WTC11 (cell line): ENCODE measurements around the gene PEAK1. TPM values are rescaled to one million over a fixed set of nuclear protein-coding genes. Genes with fewer than 3 reads are reported as not detected.

Experiments used
- ATAC-seq: fragments of 200-7000 bp; cut with Tn5 transposase; 2 replicates; pipeline ENCODE4 v1.10.0; 2021; ENCODE audit warnings: mild to moderate bottlenecking, moderate library complexity
- CTCF ChIA-PET: fragments of 300-600 bp; sonication (Branson Sonifier 250); formaldehyde crosslinking; loops from one replicate; lab custom pipeline; 2021; ENCODE audit warnings: antibody characterized with exemption; lab: Charles Lee
- POLR2A ChIA-PET: fragments of 350-600 bp; sonication (Branson Sonifier 250); formaldehyde crosslinking; loops from one replicate; lab custom pipeline; 2021; ENCODE audit warnings: antibody characterized with exemption; lab: Charles Lee
- DNase-seq: peaks from one replicate; pipeline ENCODE4 v3.0.0; 2021; ENCODE audit warnings: low spot score
- H3K27ac Mint-ChIP-seq: 2 replicates; pipeline ENCODE4 v1.8.0; 2021; ENCODE audit warnings: mixed read lengths
- H3K27me3 Mint-ChIP-seq: 2 replicates; pipeline ENCODE4 v1.8.0; 2021; ENCODE audit warnings: low read depth, mild to moderate bottlenecking, moderate library complexity, mixed read lengths
- H3K36me3 Mint-ChIP-seq: 2 replicates; pipeline ENCODE4 v1.8.0; 2021; ENCODE audit warnings: mixed read lengths
- H3K4me1 Mint-ChIP-seq: 2 replicates; pipeline ENCODE4 v1.8.0; 2022; ENCODE audit warnings: mixed read lengths
- H3K4me3 Mint-ChIP-seq: 2 replicates; pipeline ENCODE4 v1.8.0; 2021; ENCODE audit warnings: mild to moderate bottlenecking, moderate library complexity, mixed read lengths
- H3K9me3 Mint-ChIP-seq: 2 replicates; pipeline ENCODE4 v1.8.0; 2021; ENCODE audit warnings: mixed read lengths
- CBFB ChIP-seq: sonication (generic); formaldehyde crosslinking; IDR thresholded peaks from 2 replicates; pipeline ENCODE4 v1.8.1; 2022; ENCODE audit warnings: mild to moderate bottlenecking, low read depth, missing genetic modification reagents
- CTCF ChIP-seq: fragments of 200-600 bp; IDR thresholded peaks from 2 replicates; pipeline ENCODE4 v1.8.0; 2022; ENCODE audit warnings: antibody characterized with exemption
- E2F4 ChIP-seq: sonication (generic); formaldehyde crosslinking; IDR thresholded peaks from 2 replicates; pipeline ENCODE4 v1.8.1; 2022; ENCODE audit warnings: low read depth, mild to moderate bottlenecking, moderate library complexity, missing genetic modification reagents, borderline replicate concordance
- FOXP1 ChIP-seq: sonication (generic); formaldehyde crosslinking; IDR thresholded peaks from 2 replicates; pipeline ENCODE4 v1.8.0; 2022; ENCODE audit warnings: missing genetic modification reagents, mild to moderate bottlenecking, moderate library complexity, borderline replicate concordance
- GTF2I ChIP-seq: fragments of 250-450 bp; sonication (Bioruptor Pico); conservative IDR thresholded peaks from 2 replicates; pipeline ENCODE4 v1.4.0; 2021; ENCODE audit warnings: mild to moderate bottlenecking
- MAX ChIP-seq: sonication (generic); formaldehyde crosslinking; IDR thresholded peaks from 2 replicates; pipeline ENCODE4 v1.8.0; 2022; ENCODE audit warnings: mild to moderate bottlenecking, missing genetic modification reagents
- NR2C2 ChIP-seq: sonication (generic); formaldehyde crosslinking; IDR thresholded peaks from 2 replicates; pipeline ENCODE4 v1.8.0; 2022; ENCODE audit warnings: mild to moderate bottlenecking, missing genetic modification reagents
- PREB ChIP-seq: sonication (generic); formaldehyde crosslinking; IDR thresholded peaks from 2 replicates; pipeline ENCODE4 v1.8.1; 2022; ENCODE audit warnings: mild to moderate bottlenecking, missing genetic modification reagents, moderate library complexity, borderline replicate concordance
- RELA ChIP-seq: sonication (generic); formaldehyde crosslinking; IDR thresholded peaks from 2 replicates; pipeline ENCODE4 v1.8.1; 2022; ENCODE audit warnings: missing genetic modification reagents, mild to moderate bottlenecking, borderline replicate concordance
- TP53 ChIP-seq: sonication (generic); formaldehyde crosslinking; IDR thresholded peaks from 2 replicates; pipeline ENCODE4 v1.8.1; 2023; ENCODE audit warnings: mild to moderate bottlenecking, missing genetic modification reagents
- USF2 ChIP-seq: sonication (generic); formaldehyde crosslinking; IDR thresholded peaks from 2 replicates; pipeline ENCODE4 v1.8.1; 2023; ENCODE audit warnings: mild to moderate bottlenecking, missing genetic modification reagents, moderate library complexity
- ZMAT4 ChIP-seq: fragments of 250-450 bp; sonication (Bioruptor Pico); IDR thresholded peaks from 2 replicates; pipeline ENCODE4 v1.9.0; 2021; ENCODE audit warnings: mild to moderate bottlenecking
- ZNF138 ChIP-seq: sonication (generic); formaldehyde crosslinking; conservative IDR thresholded peaks from 2 replicates; pipeline ENCODE4 v1.8.1; 2022; ENCODE audit warnings: mild to moderate bottlenecking, moderate library complexity, missing genetic modification reagents
- ZNF281 ChIP-seq: sonication (generic); formaldehyde crosslinking; IDR thresholded peaks from 2 replicates; pipeline ENCODE4 v1.8.0; 2023; ENCODE audit warnings: mild to moderate bottlenecking, missing genetic modification reagents
- ZNF671 ChIP-seq: fragments of 250-450 bp; sonication (Bioruptor Pico); IDR thresholded peaks from 2 replicates; pipeline ENCODE4 v1.8.0; 2021; ENCODE audit warnings: mild to moderate bottlenecking
- total RNA-seq: library from RNA; stranded (reverse); gene quantifications from 3 replicates; pipeline ENCODE4 v1.2.3, GENCODE V29; 2021

Gene PEAK1
- total RNA-seq, 1 experiment from 2014 or later: 49.0 TPM

- H3K27ac Mint-ChIP-seq: no peak overlapping the region
- H3K36me3 Mint-ChIP-seq: 0 out of 2 replicates have a peak, but pooled peaks cover 1% of the 10 kb centered on the region
- H3K4me3 Mint-ChIP-seq: no peak overlapping the region
- DNase-seq: no peak
- peaks cover 28% of the 10 kb centered on the region for H3K4me1 Mint-ChIP-seq
- H3K9me3 Mint-ChIP-seq: no peaks in the 10 kb centered on the region
- POLR2A ChIA-PET: no interaction called here
- ATAC-seq: no peak
- H3K27me3 Mint-ChIP-seq: no peaks in the 10 kb centered on the region
- TF ChIP-seq FOXP1: no peak
- no peak for TF ChIP-seq RELA
- TF ChIP-seq GTF2I (CRISPR knock-in tag): no peak
- no peak for TF ChIP-seq CBFB (CRISPR knock-in tag)
- no peak for TF ChIP-seq PREB (CRISPR knock-in tag)
- no peak for TF ChIP-seq ZNF138
- no peak for TF ChIP-seq ZMAT4 (CRISPR knock-in tag)
- no peak for TF ChIP-seq USF2 (CRISPR knock-in tag)
- no peak for TF ChIP-seq MAX (CRISPR knock-in tag)
- CTCF ChIA-PET: interaction anchor here (0.8 to 5.8 kb wide), 26 partner anchors 9 to 701 kb away, joined by 3 to 93 read pairs (median 4); partner anchors contain the start of genes HMG20A and LINGO1
These were observed 300.5 kb downstream of the PEAK1 start for GRCh38 chr15:77119446-77119845.

- peaks cover 28% of the 10 kb centered on the region for H3K4me1 Mint-ChIP-seq
- POLR2A ChIA-PET: no interaction called here
These were observed 301.0 kb downstream of the PEAK1 start for GRCh38 chr15:77118882-77119321.

GRCh38 chr15:77115179-77115578, 304.7 kb downstream of the PEAK1 start:
- ChIA-PET CTCF (no interaction called here), POLR2A (no interaction called here)
- DNase-seq (no peak), ATAC-seq (no peak)
- no peak overlapping the region for H3K4me3 Mint-ChIP-seq
- no peaks in the 10 kb centered on the region for H3K27me3 Mint-ChIP-seq
- H3K36me3 Mint-ChIP-seq: peaks cover 10% of the 10 kb centered on the region; the same call in 1 of the 2 replicates
- H3K27ac Mint-ChIP-seq: 0 out of 2 replicates have a peak overlapping the region, but pooled peaks have one; percentile 0
- H3K9me3 Mint-ChIP-seq: no peaks in the 10 kb centered on the region
- H3K4me1 Mint-ChIP-seq: peaks cover 13% of the 10 kb centered on the region
- TF ChIP-seq E2F4 (no peak), MAX (CRISPR knock-in tag) (no peak), NR2C2 (CRISPR knock-in tag) (no peak), CTCF (no peak), RELA (no peak), TP53 (CRISPR knock-in tag) (no peak), ZNF281 (CRISPR knock-in tag) (no peak)

More at GRCh38 chr15:77118882-77119321, 301.0 kb downstream of the PEAK1 start:
- Mint-ChIP-seq H3K27me3 (no peaks in the 10 kb centered on the region), H3K27ac (no peak overlapping the region), H3K36me3 (peaks cover 6% of the 10 kb centered on the region; the same call in 1 of the 2 replicates), H3K4me3 (no peak overlapping the region), H3K9me3 (no peaks in the 10 kb centered on the region)
- CTCF ChIA-PET: interaction anchor here (0.8 to 5.8 kb wide), 25 partner anchors 9 to 702 kb away, joined by 3 to 93 read pairs (median 4); partner anchors contain the start of genes HMG20A and LINGO1
- DNase-seq (no peak), ATAC-seq (peak; percentile 68)
- TF ChIP-seq ZNF671 (CRISPR knock-in tag) (no peak), MAX (CRISPR knock-in tag) (no peak), CTCF (peak; percentile 35)
